ENCODE data around the gene KIAA0040.
"Not testable (repeated sequence)": the region's sequence is repeated elsewhere in the genome, so short reads cannot be mapped to it uniquely, and the experiment has no call there.

KIAA0040 gene

DNA sequence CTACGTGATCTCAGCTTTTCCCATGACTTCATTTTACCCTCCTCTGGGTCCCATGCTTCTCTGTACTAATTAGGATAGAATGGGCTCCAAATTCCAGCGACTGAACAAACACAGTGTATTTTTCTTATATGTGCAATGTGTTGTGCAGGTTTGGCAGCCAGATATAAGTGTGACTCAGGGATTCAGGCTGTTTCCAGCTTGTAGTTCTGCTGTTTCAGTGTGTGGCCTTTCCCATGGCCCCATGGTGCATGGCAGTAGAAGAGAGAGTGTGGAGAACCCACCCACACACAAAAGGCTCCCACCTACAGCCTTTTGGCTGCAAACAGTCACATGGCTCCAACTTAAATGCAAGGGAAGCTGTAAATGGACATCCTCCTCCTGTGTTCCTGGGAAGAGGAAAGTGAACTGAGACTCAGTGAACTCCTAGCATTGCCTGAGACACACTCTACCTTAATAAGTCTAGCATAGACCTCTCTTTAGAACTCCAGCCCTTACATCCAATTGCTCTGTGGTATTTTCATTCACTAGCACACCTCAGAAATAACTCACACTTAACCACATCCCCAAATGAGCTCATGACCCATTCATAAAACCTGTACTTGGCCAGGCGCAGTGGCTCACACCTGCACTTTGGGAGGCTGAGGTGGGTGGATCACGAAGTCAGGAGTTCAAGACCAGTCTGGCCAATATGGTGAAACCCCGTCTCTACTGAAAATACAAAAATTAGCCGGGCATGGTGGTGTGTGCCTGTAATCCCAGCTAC lies 58.7 kb downstream of the KIAA0040 start:
- no peak for DNase-seq

- DNase-seq: no peak
These were observed 60.1 kb downstream of the KIAA0040 start for GRCh38 chr1:175132436-175132835.

DNA sequence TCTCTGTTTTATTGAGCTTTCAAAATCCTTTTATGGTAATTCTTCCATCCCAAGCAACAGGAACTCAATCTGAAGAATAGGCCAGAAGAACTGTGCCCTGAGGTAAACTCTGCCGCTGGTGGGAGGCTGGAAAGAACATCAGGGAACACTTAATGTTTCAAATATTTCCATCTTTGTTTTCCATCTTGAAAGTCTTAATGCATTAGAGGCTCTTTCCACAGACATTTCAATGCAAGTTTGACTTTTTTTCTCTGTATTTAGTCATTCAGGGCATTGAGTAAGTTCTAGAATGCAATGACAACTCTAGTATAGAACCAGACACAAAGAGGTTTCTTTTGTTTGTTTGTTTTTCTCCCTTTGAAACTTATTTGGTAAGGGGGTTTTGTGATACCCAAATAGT lies 61.5 kb downstream of the KIAA0040 start:
- no peak for DNase-seq

- no peak for DNase-seq
These were observed 61.9 kb downstream of the KIAA0040 start for GRCh38 chr1:175130649-175131045.

- no peak for DNase-seq
These were observed 62.5 kb downstream of the KIAA0040 start for GRCh38 chr1:175129997-175130648.

DNA sequence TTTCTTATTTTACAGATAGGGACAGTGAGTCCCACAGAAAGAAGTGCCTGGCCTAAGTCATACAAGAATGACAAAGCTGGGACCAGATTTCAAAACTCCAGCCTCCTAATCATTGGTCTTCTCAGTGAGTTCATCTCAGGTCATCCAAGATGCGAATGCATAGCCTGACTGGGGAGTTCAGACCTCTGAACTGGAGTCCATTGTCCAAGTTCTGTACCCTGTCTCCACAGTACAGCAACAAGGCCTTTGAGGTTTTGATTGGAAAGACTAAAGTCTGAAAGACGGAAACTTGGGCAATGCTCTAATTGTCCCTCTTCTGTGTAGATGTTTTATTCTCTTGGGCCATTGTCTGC lies 63.0 kb downstream of the KIAA0040 start:
- DNase-seq: no peak

DNA sequence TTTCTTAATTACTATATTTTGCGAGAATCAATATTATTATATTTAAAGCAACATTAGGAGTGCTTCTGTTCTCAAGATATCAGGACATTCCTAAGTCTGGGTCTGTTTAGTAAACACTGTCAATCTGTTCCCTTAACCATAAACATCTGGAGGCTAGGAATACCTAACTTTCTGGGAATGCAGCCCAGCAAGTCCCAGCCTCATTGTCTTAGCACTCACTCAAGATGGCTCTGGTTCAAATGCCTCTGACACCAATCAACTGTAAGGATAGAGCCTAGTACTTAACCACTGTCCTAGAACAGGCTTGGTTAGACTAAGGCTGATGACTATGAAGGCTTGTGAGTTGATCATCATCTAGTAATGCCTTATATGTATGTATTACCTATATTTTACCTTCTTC lies 63.4 kb downstream of the KIAA0040 start:
- no peak for DNase-seq

DNA sequence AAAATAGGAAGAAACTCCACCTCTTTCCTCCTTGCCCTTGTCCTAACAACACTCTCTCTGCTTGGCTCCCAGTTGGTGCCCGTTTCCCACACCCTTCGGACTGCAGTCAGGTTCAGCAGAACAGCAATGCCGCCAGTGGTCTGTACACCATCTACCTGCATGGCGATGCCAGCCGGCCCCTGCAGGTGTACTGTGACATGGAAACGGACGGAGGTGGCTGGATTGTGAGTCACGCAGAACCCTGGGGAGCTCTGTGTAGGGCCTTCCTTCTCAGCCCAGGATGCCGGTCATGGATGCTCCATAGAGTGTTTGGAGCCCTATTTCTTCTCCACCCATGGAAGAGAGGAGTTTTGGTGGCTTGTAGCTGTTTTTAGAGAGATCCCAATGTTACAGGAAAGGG lies 64.1 kb downstream of the KIAA0040 start:
- no peak for DNase-seq

DNA sequence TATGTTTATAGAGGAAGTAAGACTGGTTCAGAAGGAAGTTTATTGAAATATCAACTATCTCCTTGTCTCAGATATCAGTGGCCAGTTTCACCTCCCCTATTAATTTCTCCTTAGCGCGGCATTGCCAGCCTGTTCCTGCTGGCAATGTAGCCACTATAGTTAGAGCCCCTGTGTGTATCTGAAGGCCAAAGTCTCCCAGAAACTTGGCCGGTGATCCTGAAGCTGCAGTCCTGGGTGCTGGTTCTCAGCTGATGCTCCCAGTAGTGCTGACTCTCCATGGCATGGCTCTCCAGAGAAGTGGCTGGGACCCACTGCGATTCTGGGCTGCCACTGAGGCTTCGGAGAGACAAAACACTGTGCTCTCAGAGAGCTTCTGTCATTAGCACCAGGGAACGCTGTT lies 65.0 kb downstream of the KIAA0040 start:
- no peak for DNase-seq

DNA sequence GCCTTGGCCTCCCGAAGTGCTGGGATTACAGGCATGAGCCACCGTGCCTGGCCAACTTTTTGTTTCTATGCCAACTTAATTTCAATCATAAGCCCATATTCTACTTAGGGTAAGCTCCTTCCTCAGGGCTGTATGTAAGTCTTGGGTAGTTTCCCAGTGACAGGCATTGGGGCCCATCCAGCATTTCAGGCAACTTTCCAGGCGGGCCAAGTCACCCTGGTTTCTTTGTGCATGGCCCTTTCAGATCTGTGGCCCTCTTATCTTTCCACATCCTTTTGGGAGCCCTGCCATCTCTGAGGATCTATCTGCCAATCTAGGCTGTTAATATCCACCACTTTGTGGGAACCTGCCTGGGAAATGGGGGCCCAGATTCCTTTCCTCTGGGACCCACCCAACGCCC lies 66.2 kb downstream of the KIAA0040 start:
- no peak for DNase-seq

DNA sequence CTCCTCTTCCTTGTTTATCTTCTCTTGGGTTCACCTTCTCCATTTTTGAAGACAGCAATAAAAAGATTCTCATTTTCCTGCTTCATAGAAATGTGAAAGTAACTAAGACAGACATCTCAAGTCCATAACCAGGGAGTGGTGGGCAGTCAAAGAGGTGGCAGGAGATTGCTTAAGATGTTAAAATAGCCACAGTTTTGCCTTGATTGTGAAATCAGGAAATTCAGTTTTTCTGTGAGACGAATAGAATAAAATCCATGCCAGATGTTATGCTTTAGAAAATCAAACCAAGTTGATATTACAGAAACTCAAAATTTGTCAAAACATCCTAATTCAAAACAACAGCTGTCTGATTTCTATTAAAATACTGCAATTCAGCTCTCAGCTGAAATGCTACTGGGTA lies 67.7 kb downstream of the KIAA0040 start:
- DNase-seq: no peak

DNA sequence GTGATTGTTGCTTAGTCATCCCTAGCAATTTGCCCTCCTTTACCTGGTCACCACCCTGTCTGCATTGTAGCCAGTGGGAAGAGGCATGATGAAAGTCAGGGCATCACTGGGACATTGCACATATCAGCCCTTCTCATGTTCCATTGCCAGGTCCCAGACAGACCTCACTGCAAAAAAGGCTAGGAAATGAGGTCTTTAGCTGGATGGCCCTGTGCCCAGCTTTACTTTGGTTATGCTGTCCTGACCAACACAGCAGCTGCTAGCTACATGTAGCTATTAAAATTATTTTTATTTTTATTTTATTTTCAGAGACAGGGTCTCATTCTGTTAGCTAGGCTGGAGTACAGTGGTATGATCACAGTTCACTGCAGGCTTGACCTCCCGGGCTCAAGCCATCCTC lies 72.1 kb downstream of the KIAA0040 start:
- no peak for DNase-seq

GRCh38 chr1:175118375-175119367 lies 73.9 kb downstream of the KIAA0040 start:
- no peak for DNase-seq

GRCh38 chr1:175116903-175117302 lies 75.7 kb downstream of the KIAA0040 start:
- no peak for DNase-seq

DNA sequence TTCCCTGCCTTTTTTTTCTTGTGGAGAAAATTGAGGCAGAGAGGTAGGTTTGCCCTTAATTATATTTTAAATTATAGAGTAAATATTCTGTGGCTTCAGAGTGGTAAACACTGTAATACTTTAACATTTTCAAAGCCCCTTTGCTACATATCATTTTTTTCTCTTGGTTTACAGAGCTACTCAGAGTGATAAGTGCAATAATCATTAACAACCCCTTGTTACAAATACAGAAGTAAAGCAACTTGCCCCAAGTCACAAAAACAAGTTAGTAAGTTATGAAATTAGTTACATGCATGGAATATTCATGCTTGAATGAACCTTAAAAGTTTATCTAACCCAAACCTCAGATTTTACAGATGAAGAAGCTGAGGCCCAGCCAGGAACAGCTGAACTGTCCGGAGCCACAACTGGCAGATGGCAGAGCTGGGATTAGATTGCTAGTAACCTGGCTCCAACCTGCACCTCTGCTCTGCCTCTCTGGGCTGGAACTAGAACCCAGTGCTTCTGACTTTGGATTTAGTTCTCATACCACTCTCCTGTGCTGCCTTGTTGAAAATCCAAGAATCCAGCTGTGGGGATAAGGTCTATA lies 76.3 kb downstream of the KIAA0040 start:
- DNase-seq: no peak

DNA sequence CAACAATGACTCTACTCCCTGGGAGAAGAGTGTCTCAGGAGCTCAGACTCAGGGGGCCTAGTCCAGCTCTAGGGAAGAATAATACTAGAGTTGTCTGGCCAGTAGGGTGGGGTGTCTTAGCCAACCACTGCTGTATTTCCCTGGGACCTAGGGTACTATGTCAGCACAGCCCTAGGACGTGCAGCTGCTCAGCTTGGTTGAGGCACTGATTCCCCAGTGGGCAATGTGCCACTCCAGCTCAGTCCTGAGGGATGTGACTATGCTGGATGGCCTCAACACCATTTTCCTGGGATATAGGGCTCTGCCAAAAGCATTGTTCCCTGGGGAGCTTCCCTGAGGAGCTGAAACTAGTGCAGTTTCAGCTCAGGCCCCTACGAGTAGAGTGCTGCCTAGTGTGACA lies 77.6 kb downstream of the KIAA0040 start:
- DNase-seq: no peak

- DNase-seq: not testable (repeated sequence)
These were observed 84.2 kb downstream of the KIAA0040 start for GRCh38 chr1:175108331-175108820.

All from NCI-H1105 (cell line).